Esophagus squamous epithelium (tissue), 5 donors: ENCODE measurements around the gene ATP5PF. TPM values are rescaled to one million over a fixed set of nuclear protein-coding genes. Genes with fewer than 3 reads are reported as not detected.

Experiments used
- DNase-seq: peaks from one replicate; lab custom pipeline; 2025; lab: John Stamatoyannopoulos, UW
- H3K27ac ChIP-seq, 4 donors: fragments of 200-600 bp; sonication (generic); one replicate each; pipeline ENCODE4 v1.5.1; 2016 to 2019; ENCODE audit warnings: mild to moderate bottlenecking in 1 of 4
- H3K27me3 ChIP-seq, 4 donors: fragments of 200-600 bp; sonication (generic); 1 replicate in 3 of 4; 2 replicates in 1 of 4; pipeline versions ENCODE4 v1.5.1 to v1.6.0; 2017 to 2021; ENCODE audit warnings: antibody characterized with exemption in 1 of 4
- H3K36me3 ChIP-seq, 3 donors: fragments of 200-600 bp; sonication (generic); one replicate each; pipeline ENCODE4 v1.5.1; 2016 to 2019
- H3K4me1 ChIP-seq, 3 donors: fragments of 200-600 bp; sonication (generic); one replicate each; pipeline ENCODE4 v1.5.1; 2017 to 2019
- H3K4me3 ChIP-seq, 4 donors: fragments of 200-600 bp; sonication (generic); 1 replicate in 3 of 4; 2 replicates in 1 of 4; pipeline ENCODE4 v1.5.1; 2016 to 2019; ENCODE audit warnings: mild to moderate bottlenecking in 2 of 4, moderate library complexity in 1 of 4
- H3K9me3 ChIP-seq, 3 donors: fragments of 200-600 bp; sonication (generic); one replicate each; pipeline ENCODE4 v1.5.1; 2016 to 2019
- CTCF ChIP-seq, 6 experiments: fragments of 450-650 bp in 4 of 6; fragments of 200-600 bp in 2 of 6; sonication (generic) in 2 of 6; IDR thresholded peaks; one replicate each; pipeline ENCODE4 v1.5.1; 2016 to 2019; ENCODE audit warnings: antibody characterized with exemption in 6 of 6, mild to moderate bottlenecking in 4 of 6, moderate library complexity in 4 of 6
- POLR2A ChIP-seq, 4 donors: fragments of 450-650 bp; IDR thresholded peaks; one replicate each; pipeline ENCODE4 v1.6.1; 2017; ENCODE audit warnings: antibody characterized with exemption in 4 of 4, mild to moderate bottlenecking in 4 of 4, moderate library complexity in 3 of 4
- intact Hi-C: fragments of 100-400 bp; cut with DNase I; formaldehyde crosslinking; loops from one replicate; pipeline ENCODE4 v1.15.0; 2022
- total RNA-seq, 4 donors: library from RNA; depleted of rRNA; stranded (reverse); fragments of >200 nt; gene quantifications; one replicate each; pipeline ENCODE4 v1.1.0, GENCODE V29; 2016
- donor health status: DM: yes; HTN: yes; CAD: no.

The ATP5PF gene
- total RNA-seq, 4 donors from 2014 or later: 123 to 192 (median 129) TPM

GRCh38 chr21:25676451-25676850 lies 58.3 kb downstream of the ATP5PF start:
- H3K4me1 ChIP-seq: peaks cover 0 to under 1% (median 0%) of the 10 kb centered on the region in 3 donors
- intact Hi-C loops: no loop called here

More at GRCh38 chr21:25676451-25676850, 58.3 kb downstream of the ATP5PF start:
- no peak for DNase-seq
- no peaks in the 10 kb centered on the region for H3K36me3 ChIP-seq
- H3K27me3 ChIP-seq: no peaks in the 10 kb centered on the region
- TF ChIP-seq CTCF (IDR thresholded peaks at IDR 0.05): no peak
- no peak for TF ChIP-seq POLR2A (IDR thresholded peaks at IDR 0.05)
- no peak overlapping the region for H3K4me3 ChIP-seq
- H3K27ac ChIP-seq: peak overlapping the region in 1 of 4 donors; percentile 4
- no peaks in the 10 kb centered on the region for H3K9me3 ChIP-seq

Other genes starting within 250 kb of the ATP5PF start
- 10 to 100 TPM; 12.5 to 30.5 (median 28.1) TPM for gene MRPL39, start 127.4 kb downstream of the ATP5PF start, total RNA-seq
- 10 to 100 TPM in 1 of 4 donors, 1 to 10 TPM in 2, under 1 TPM in 1; 0.38 to 10.5 (median 2.5) TPM for gene JAM2, start 95.6 kb downstream of the ATP5PF start, total RNA-seq
- gene GABPA, start 68 bp upstream of the ATP5PF start, total RNA-seq: 10 to 100 TPM; 11.1 to 18.1 (median 15.9) TPM